ENCODE results near the gene AP2B1.
"Not testable (repeated sequence)": the region's sequence is repeated elsewhere in the genome, so short reads cannot be mapped to it uniquely, and the experiment has no call there.

Gene AP2B1

GRCh38 chr17:35703308-35703707 is 116.2 kb downstream of the AP2B1 start:
- DNase-seq, result not testable (repeated sequence)

GRCh38 chr17:35705230-35705629 is 118.1 kb downstream of the AP2B1 start:
- DNase-seq, result no peak

- DNase-seq, result no peak
Observed at GRCh38 chr17:35705705-35706104, 118.6 kb downstream of the AP2B1 start.

GRCh38 chr17:35708149-35708548 is 121.0 kb downstream of the AP2B1 start:
- no peak for DNase-seq

GRCh38 chr17:35708951-35709350 is 121.8 kb downstream of the AP2B1 start:
- no peak for DNase-seq

- DNase-seq, result no peak
Observed at GRCh38 chr17:35709874-35710273, 122.8 kb downstream of the AP2B1 start.

GRCh38 chr17:35710950-35711349 is 123.8 kb downstream of the AP2B1 start:
- no peak for DNase-seq

GRCh38 chr17:35713069-35713728 is 126.1 kb downstream of the AP2B1 start:
- DNase-seq, result no peak

- DNase-seq, result no peak
Observed at GRCh38 chr17:35714988-35715387, 127.9 kb downstream of the AP2B1 start.

- DNase-seq, result no peak
Observed at GRCh38 chr17:35715416-35715815, 128.3 kb downstream of the AP2B1 start.

- DNase-seq, result no peak
Observed at GRCh38 chr17:35716173-35716572, 129.1 kb downstream of the AP2B1 start.

- no peak for DNase-seq
Observed at GRCh38 chr17:35716897-35717465, 129.9 kb downstream of the AP2B1 start.

GRCh38 chr17:35717475-35717874 is 130.4 kb downstream of the AP2B1 start:
- no peak for DNase-seq

GRCh38 chr17:35723735-35724134 is 136.6 kb downstream of the AP2B1 start:
- no peak for DNase-seq

- no peak for DNase-seq
Observed at GRCh38 chr17:35725058-35725457, 137.9 kb downstream of the AP2B1 start.

- no peak for DNase-seq
Observed at GRCh38 chr17:35725802-35726126, 138.6 kb downstream of the AP2B1 start.

- DNase-seq, result no peak
Observed at GRCh38 chr17:35726127-35726952, 139.2 kb downstream of the AP2B1 start.

- DNase-seq, result no peak
Observed at GRCh38 chr17:35726953-35727460, 139.9 kb downstream of the AP2B1 start.

- DNase-seq, result no peak
Observed at GRCh38 chr17:35727635-35728034, 140.5 kb downstream of the AP2B1 start.

- DNase-seq, result no peak
Observed at GRCh38 chr17:35728551-35728950, 141.4 kb downstream of the AP2B1 start.

- no peak for DNase-seq
Observed at GRCh38 chr17:35729405-35729833, 142.3 kb downstream of the AP2B1 start.

GRCh38 chr17:35730400-35731005 is 143.4 kb downstream of the AP2B1 start:
- DNase-seq, result no peak

- DNase-seq, result peak; percentile 43
Observed at GRCh38 chr17:35731239-35731916, 144.3 kb downstream of the AP2B1 start, which contains the start of gene RASL10B. Gene RASL10B, plus strand, starts transcription at chr17:35731639. Its CDS starts 3,546 bp downstream, at chr17:35735185.
